Amniotic stem cell (primary cell): ENCODE results near the gene ZCCHC14.
"Not testable (repeated sequence)": the region's sequence is repeated elsewhere in the genome, so short reads cannot be mapped to it uniquely, and the experiment has no call there.

Experiments
- DNase-seq: peaks from one replicate; lab custom pipeline; 2025; lab: John Stamatoyannopoulos, UW

Gene ZCCHC14

DNA sequence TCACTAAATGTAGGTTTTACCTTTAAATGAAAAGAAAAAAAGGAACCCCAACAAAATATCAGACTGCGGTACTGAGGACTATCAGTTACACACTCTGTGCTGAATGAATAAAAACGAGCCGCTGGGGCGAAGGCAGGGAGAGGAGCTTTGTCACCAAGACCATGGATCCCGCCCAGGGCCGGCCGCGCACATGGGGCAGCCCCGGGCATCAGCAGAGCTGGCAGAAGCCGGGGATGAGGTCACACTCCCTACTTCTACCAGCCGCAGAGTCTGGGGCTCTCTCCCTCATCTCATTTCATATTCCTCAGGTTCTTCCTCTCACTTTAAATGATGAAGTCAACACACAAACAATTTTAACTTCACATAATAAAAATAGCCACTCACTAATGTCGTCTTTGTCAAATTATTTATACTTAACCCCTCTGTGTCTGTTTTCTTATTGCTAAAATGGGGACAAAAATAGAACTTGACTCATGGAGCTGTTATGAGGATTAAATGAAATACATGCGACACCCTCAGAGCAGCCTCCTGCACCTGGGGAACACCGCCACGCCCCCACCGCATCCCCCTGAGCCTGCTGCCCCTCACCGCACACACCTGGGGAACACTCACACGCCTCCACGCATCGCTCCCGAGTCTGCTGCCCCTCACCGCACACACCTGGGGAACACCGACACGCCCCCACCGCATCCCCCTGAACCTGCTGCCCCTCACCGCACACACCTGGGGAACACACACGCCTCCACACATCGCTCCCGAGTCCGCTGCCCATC lies 15.4 kb downstream of the ZCCHC14 start:
- DNase-seq: not testable (repeated sequence)

DNA sequence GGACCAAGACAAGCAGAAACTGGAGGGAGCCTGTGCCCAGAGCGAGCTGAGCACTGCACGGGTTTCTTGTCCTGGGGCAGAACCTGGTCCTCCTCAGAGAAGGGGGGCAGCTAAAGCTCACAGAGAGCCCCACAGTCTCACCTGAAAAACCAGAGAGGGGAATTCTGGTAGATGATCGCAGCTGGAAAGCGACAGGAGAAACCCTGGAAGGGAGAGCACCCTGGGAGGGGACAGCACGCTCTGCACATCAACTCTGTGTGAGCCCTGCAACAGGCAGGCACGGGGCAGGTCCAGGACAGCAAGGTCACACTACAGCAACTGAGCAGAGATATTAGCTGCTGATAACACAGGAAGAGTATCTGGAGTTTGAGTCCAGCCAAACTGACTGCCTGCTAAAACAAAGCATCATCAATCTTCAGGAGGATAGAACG lies 18.2 kb downstream of the ZCCHC14 start:
- DNase-seq: no peak

DNA sequence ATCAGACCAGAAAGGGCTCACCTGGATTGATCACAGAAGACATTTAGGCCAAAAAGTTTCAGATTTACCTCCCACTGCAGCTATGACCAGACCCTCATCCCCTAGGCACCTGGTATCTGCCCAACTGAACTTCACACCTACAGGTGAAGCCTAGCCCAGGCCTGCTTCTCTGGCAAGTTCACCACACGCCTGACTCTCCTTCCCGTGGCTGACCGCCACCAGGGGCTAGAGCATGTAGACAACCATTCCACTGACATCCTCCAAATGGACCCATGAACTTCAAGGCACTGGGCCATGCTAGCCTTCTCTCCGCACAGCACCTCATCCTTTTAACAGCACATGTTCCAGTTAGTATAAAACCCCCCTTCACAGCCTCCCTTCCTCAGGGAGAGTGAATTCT lies 18.8 kb downstream of the ZCCHC14 start:
- no peak for DNase-seq

DNA sequence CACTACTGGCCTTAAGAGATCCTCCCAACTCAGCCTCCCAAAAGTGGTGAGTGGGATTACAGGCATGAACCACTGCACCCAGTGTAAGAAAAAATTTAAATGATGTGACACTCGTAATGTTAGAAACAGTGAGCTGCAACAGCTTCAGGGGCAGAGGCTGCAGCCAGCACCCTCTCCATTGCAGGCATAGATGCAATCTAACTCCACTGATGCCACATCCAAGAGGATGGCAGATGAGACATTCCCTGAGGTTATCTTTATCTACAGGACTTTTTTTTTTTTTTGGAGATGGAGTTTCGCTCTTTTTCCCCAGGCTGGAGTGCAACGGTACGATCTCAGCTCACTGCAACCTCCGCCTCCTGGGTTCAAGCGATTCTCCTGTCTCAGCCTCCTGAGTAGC lies 19.9 kb downstream of the ZCCHC14 start:
- no peak for DNase-seq

DNA sequence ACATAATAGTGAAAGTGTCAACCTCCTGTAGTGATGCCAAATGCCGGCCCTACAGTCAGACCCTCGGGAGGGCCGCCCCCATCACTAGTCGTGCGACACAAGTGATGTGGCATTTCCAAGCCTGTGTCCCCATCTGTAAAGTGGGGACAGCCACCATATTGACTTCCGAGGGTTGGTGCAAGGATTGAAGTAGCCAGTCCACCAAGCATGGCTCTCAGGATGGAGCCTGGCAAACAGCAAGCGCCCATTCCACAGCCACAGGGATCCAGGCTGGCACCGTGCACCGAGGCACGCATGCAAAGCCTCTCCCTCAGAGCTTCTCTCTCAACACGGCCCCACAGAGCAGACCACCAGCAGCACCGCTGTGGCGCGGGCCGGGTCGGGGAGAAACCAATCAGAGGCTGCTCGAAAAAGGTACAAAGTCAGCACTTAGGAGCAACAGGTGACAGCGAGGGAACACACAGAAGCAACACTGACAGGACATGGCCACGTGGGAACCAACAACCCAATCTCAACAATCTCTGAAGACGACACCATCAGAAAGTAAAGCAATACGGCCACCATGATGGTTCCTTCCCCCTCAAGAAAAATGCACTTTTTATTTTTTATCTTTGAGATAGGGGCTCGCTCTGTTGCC lies 20.6 kb downstream of the ZCCHC14 start:
- DNase-seq: no peak

DNA sequence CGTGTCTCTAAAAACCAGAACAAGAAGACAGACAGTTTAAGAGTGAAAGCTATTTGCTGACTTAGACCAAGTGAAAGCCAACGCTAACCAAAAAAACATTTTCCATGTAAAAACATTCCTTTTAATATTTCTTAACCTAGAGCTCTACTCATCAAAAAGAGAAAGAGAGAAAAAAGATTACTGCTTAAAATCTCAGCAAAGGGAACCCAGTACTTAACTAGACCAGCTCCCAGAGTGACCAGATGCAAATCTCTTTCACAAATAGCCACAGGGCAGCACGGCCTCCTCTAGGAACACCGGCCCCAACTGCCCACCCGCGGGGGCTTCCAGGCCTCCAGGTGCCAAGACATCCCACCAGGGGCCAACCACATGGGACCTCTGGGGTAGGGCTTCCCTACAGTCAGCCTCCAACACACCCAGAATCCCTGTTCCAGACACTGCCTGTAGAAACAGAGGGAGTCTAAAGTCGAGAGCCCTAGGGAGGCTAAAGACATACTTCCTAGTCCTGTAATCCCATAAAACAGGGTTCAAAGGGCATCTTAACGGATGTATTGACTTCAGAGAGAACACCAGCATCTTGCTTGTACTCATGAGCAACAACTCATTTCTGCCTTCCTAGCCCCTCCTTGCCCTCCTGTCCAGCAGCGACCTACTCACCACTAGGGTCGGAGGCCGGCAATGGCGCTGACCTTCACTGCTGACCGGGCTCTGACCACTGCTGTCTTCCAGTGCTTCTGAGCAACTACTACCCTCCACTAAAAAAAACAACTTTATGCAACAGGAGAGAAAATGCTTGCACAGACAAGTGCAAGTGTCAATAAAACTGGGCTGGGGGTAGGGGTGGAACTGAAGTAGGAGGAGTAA lies 21.3 kb downstream of the ZCCHC14 start:
- no peak for DNase-seq

DNA sequence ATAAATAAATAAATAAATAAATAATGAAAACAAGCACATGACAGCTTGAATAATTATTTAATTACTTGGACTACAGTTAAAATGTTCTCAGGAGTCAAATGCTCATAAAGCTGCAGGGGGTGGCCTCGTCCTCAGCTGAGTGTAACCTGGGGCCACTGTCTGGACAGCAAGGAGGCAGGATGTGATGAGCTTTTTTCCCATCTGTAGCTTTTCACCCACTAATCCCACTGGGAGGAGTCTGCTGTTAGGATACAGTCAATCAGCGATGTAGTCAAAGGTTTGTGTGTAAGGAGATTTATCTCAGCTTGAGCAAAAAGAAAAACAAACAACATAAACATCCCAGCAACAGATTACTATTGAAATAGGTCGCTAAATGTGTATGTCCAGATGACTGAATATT lies 22.5 kb downstream of the ZCCHC14 start:
- no peak for DNase-seq

DNA sequence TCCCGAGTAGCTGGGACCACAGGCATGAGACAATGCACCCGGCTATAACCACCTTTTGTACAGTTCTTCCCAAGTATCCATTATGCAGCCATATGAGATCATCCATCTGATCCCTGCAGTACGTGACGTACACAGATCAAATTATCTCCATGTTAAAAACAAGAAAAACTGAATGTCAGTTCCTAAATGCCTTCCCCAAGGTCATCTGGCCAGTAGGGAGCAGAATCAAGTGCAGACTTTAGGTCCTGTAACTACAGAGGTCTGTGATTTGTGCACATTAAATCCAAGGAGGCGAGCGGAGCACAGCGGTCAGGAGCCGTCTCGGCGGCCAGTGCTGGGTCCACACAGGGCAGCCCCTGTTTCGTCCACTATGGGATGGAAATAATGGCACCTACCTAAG lies 23.7 kb downstream of the ZCCHC14 start:
- no peak for DNase-seq

DNA sequence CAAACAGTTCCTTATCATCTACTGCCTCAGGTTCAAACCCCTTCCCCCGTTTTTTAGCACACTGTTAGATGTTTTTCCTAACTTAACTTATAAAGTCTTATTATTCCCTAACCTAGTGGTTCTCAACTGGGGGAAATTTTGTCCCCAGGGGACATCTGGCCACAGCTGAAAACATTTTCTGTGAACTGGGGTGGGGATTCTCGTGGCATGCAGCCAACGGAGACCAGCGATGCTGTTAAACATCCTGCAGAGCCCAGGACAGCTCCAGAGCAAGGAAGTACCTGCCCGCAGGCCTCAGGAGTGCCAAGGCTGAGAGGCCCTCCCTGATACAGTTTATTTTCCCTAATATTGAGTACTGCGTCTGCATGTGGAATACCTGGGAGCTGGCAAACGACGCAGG lies 24.3 kb downstream of the ZCCHC14 start:
- no peak for DNase-seq

DNA sequence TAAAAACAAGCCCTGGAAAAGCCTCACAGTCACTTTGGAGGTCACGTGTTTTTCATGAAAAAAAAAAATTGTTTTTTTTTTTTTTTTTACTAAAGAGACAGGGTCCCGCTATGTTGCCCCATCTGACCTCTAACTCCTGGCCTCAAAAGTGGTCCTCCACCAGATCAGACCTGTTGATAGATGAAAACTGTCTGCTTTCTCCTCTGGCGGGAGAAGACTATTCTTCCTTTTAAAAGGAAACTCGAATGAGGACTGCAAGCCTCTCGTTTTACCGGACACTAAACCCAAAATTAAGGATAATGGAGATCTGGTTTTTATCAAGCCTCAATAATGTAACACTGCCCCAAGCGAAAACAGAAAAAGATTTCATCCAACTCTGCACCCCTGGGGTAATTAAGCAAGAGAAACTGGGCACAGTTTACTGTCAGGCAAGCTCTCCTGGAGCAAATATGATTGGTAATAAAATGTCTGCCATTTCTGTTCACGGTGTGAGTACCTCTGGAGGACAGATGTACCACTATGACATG lies 25.8 kb downstream of the ZCCHC14 start:
- no peak for DNase-seq

DNA sequence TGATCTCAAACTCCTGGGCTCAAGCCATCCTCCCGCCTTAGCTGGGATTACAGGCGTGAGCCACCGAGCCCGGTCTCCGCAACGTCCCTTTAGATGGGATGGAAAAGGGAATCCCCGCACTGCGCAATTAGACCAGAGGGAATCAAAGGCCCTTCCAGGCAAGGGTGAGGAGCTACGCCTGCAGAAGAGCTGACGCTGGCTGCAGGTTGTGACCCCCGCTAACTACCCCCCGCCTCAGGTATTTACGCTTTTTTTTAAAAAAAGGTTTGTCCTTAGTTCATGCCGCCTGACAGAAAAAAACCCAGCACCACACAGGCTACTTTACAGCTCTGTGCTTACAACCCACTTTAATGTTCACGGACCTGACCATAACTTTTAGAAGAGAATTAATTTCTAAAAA lies 26.9 kb downstream of the ZCCHC14 start:
- DNase-seq: no peak

DNA sequence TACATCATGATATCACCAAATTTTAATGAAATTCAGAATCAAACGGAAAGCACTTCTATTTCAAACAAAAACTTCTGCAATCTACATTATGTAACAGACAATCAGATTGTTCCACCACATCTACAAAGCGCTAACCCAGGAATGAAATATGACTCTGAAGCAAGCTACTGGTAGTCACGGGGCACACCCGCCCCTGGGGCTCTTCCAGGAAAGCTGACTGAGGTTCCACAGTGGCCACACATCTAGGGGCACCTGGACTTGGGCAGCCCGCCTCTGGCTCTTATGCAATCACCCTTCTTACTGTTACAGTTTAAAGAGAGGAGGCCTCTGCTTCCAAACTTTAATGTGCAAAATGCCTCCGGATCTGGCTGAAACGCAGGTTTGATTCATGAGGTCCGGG lies 27.5 kb downstream of the ZCCHC14 start:
- DNase-seq: peak; percentile 63

DNA sequence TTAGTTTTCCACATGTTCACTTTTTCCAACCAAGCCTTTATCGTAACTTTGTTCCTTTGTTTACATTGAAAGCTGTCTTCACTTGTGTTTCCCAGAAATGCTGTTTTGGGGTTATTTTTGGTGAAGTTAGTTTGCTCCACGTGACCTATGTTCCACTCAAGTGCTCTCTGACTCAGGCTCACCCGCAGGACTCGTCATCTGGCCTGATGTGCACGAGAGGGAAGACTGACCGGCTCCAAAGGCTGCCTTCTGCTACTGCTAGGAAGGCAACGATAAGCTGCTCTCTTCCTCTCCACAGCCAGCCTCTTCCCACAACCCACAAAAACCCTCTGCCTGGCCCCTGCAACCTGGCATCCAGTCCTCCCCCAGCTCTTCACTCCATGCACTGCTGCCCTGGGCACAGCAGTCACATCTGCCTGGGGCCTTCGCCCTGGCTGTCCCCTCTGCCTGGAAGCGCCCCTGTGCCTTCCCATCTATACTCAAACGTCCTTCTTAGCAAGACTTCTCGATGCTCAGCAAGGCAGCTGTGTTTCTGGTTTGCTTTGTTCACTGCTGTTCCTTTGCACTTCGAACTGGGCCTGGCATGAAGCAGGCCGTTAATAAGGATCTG lies 28.0 kb downstream of the ZCCHC14 start:
- peak; percentile 83 for DNase-seq

DNA sequence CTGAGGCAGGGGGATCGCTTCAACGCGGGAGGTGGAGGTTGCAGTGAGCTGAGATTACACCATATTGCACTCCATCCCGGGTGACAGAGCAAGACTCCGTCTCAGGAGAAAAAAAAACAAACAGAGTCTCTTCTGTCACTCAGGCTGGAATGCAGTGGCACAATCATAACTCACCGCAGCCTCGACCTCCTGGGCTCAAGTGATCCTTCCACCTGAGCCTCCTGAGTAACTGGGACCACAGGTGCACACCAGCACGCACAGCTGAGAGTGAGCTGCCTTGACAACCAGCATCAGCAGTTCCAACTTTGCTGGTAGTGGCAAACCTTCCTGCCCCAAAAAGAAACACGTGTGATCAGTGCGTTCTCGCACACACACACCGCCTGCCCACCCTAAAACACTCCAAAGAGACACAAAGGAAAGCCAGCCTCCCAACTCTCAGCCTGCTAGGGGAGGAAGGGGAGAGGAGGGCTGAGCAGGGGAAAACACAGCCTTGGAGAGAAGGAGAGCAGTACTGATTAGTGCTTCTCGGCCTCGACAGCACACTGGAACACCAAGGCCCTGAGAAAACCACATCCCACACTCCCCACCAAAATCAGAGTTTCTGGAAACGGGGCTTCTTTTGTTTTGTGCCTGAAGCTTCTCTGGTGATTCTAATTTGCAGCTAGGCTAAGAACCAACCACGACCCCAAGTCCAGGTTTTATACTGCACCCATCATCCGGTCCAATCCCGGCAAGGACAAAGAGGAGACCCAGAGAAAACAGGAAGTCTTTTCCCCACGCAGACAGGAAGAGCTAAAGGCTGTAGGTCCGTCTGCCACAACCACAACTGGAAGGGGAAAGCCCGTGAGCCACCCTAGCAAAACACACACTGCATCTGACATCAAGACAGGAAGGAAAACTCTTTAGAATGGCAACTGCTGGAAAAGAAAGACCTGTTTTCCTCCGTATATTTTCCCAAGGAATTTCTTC lies 28.8 kb downstream of the ZCCHC14 start:
- no peak for DNase-seq

DNA sequence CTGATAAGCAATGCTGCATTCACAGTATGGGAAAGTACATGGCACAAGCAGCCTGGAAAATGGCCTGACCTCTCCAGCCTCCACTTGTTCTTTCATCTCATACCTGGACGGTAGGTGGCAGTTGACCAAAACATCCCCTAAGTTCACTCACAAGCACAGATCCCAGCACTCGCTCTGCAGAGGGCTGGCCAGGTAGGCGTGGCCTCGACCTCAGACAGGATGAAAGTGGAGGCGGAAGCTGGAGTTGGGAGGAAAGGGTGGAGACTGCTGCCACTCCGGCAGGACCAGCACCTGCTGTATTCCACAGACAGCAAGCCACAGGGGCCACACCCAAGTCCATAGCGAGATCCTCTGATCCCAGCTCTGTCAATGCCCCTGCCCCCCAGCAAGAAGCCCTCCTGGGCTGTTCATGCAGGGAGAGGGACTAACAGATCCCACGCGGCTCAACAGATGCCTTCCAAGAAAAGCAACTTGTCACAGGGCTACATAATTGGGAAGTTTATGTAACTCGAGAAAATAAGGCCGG lies 31.3 kb downstream of the ZCCHC14 start:
- DNase-seq: no peak

DNA sequence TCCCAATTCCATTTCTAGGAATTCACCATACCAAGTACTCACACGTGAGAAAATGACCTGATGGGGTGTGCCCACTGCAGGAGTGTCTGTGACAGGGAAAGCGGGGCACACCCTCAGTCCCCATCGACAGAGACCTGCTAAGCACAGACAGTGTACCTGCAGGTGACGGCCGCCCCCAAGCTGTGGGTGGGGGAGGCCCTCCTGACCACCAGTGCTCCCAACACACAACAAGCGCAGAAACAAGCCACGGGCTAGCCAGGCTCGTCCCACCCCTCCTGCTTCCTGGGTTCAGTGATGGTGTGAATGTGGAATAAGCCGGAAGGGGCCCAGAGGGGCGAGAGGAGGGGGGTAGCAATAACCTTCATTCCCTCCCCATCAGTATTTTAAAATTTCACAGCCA lies 31.9 kb downstream of the ZCCHC14 start:
- no peak for DNase-seq

DNA sequence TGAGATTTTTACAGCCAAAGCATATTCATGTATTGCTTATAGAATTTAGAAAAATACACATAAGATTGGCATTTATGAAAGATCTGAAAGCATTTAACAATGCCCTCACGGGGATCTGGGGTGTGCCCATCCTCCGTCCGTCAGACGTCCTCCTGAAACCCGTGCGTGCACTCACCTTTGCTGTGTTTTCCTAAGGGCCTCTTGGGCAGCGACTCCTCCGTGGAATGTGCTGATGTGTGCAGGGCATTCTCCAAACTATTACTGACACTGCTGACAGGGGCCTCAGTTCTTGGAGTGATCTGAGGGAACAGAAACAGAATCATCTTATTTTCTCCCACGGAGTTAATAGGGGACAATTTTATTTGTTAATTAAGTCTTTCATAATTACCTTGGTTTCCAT lies 33.0 kb downstream of the ZCCHC14 start:
- DNase-seq: no peak

DNA sequence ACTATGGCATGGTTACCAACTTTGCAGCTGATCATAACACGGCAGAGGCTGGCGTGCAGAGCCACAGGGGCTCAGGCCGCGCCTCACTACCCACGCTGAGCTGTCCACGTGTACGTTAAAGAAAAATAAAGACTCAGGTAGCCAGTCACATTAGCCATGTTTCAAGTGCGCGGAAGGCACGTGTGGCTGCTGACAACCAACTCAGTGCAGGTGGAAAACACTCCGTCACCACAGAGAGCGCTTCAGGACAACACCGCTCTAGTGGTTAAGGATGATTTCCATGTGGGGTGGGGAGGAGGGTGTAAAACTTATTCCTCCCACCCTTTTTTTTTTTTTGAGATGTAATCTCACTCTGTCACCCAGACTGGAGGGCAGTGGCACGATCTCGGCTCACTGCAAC lies 33.8 kb downstream of the ZCCHC14 start:
- no peak for DNase-seq

DNA sequence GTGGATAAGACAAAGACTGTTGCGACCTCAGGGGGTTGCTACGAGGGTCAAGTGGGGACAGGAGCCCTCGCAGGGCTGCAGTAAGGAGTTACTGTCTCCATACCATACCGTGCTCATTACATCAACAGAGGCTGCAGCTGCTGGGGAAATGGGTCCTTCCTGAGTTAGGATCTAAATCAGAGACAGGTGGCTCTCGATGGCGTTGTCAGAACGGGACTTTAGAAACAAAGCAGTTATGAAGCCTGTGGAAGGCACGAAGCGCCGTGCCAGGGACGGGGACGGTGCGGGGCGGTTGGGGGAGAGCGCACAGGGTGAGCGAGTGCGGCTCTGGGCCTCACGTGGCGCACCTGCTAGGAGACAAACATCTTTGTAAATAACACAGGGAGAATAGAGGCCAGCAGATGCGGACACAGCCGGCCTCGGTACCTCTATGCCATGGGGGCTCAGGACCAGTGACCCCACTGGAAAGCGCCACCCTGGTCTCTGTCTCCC lies 34.4 kb downstream of the ZCCHC14 start:
- DNase-seq: no peak

DNA sequence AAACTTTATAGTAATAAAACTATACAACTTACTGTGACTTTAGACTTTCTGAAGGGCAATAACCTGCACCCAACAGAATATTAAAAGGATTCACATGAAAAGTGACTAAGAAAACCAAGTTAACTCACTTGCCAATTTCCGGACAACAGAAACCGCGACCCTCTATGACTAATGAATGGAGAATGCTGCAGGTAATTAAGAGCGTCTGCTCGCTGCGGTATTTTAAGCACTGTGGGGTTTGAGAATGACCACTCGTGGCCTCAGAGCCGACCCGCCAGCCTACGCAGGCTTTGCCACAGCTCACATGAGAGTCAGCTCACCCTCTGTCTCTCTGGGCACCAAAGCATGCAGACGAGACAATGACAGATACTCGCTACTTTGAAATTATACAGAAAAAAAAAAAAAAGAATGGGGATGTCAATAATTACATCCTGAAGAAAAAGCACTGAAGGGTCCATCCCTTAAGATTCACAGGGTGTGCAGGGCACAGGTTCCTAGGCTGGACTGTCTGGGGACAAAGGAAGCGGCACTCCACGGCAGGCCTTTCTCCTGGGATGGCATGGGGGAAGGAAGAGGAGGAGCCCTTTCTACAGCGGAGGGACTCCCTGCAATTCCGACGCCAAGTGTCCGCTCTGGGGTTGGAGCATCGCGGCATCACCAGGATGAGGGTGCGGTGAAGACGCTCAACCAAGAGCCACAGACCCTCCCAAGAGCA lies 35.0 kb downstream of the ZCCHC14 start:
- DNase-seq: peak; percentile 88
